PC-3 (cell line): ENCODE data around the gene C1GALT1. TPM values are rescaled to one million over a fixed set of nuclear protein-coding genes. Genes with fewer than 3 reads are reported as not detected.

ENCODE experiments used
- ATAC-seq: fragments of 200-7000 bp; cut with Tn5 transposase; 2 replicates; pipeline ENCODE4 v1.9.1; 2020; ENCODE audit warnings: mild to moderate bottlenecking, moderate library complexity
- BruUV-seq: library from RNA; stranded (reverse); fragments of 400-500 nt; replicated peaks from 2 replicates; lab custom pipeline; 2021; lab: Mats Ljungman, UMichigan
- CTCF ChIA-PET: fragments of 300-600 bp; sonication (Branson Sonifier 250); formaldehyde crosslinking; loops from one replicate; lab custom pipeline; 2022; ENCODE audit warnings: antibody characterized with exemption; lab: Charles Lee
- POLR2A ChIA-PET: fragments of 300-600 bp; sonication (Branson Sonifier 250); formaldehyde crosslinking; loops from one replicate; lab custom pipeline; 2022; ENCODE audit warnings: antibody characterized with exemption; ENCODE audit not compliant: unreplicated experiment; lab: Charles Lee
- DNase-seq: peaks from one replicate; pipeline ENCODE4 v3.0.0-alpha.2; 2015
- H2AFZ ChIP-seq: fragments of 300-600 bp; sonication (generic); 2 replicates; pipeline ENCODE4 v1.6.0; 2016; ENCODE audit warnings: antibody characterized with exemption, low read length
- H3F3A ChIP-seq: fragments of 300-600 bp; sonication (generic); one replicate; pipeline ENCODE4 v1.6.0; 2017; ENCODE audit warnings: antibody characterized with exemption, low read length, control low read depth, mild to moderate bottlenecking; ENCODE audit not compliant: unreplicated experiment
- H3K27ac ChIP-seq: fragments of 300-600 bp; sonication (generic); 2 replicates; pipeline ENCODE4 v1.5.1; 2016; ENCODE audit warnings: mild to moderate bottlenecking, low read length
- H3K27me3 ChIP-seq: fragments of 300-600 bp; sonication (generic); 2 replicates; pipeline ENCODE4 v1.6.1; 2016; ENCODE audit warnings: low read length, mixed read lengths
- H3K36me3 ChIP-seq: fragments of 300-600 bp; sonication (generic); 2 replicates; pipeline ENCODE4 v1.6.1; 2016; ENCODE audit warnings: low read depth, mixed run types, low read length, mixed read lengths
- H3K4me1 ChIP-seq: fragments of 300-600 bp; sonication (generic); 2 replicates; pipeline ENCODE4 v1.5.1; 2016; ENCODE audit warnings: low read length; ENCODE audit not compliant: insufficient read depth
- H3K4me2 ChIP-seq: fragments of 300-600 bp; sonication (generic); 2 replicates; pipeline ENCODE4 v1.6.0; 2016; ENCODE audit warnings: low read length
- H3K4me3 ChIP-seq: fragments of 300-600 bp; sonication (generic); 2 replicates; pipeline ENCODE4 v1.5.1; 2016; ENCODE audit warnings: mild to moderate bottlenecking, low read length, mixed read lengths
- H3K79me2 ChIP-seq: fragments of 300-600 bp; sonication (generic); 2 replicates; pipeline ENCODE4 v1.6.1; 2017; ENCODE audit warnings: low read length, mixed read lengths
- H3K9ac ChIP-seq: fragments of 300-600 bp; sonication (generic); 2 replicates; pipeline ENCODE4 v1.6.0; 2016; ENCODE audit warnings: mild to moderate bottlenecking, low read length
- H3K9me2 ChIP-seq: fragments of 300-600 bp; sonication (generic); replicated peaks from 2 replicates; pipeline ENCODE4 v1.6.1; 2016; ENCODE audit warnings: mixed run types, low read length, mixed read lengths
- H3K9me3 ChIP-seq: fragments of 300-600 bp; sonication (generic); 2 replicates; pipeline ENCODE4 v1.6.1; 2016; ENCODE audit warnings: low read length, mixed read lengths
- H4K20me1 ChIP-seq: fragments of 300-600 bp; sonication (generic); 2 replicates; pipeline ENCODE4 v1.6.1; 2016; ENCODE audit warnings: low read length, mixed read lengths
- CTCF ChIP-seq: fragments of 300-600 bp; sonication (generic); conservative IDR thresholded peaks from 2 replicates; pipeline ENCODE4 v1.5.1; 2017; ENCODE audit warnings: antibody characterized with exemption, low read depth, mild to moderate bottlenecking, low read length
- EZH2 ChIP-seq: fragments of 300-600 bp; sonication (generic); IDR thresholded peaks from one replicate; pipeline ENCODE4 v1.6.1; 2017; ENCODE audit warnings: antibody characterized with exemption, mild to moderate bottlenecking, low read length; ENCODE audit not compliant: unreplicated experiment
- EZH2phosphoT487 ChIP-seq: fragments of 300-600 bp; sonication (generic); IDR thresholded peaks from 2 replicates; pipeline ENCODE4 v1.6.1; 2018; ENCODE audit warnings: mild to moderate bottlenecking, antibody characterized with exemption, low read length, borderline replicate concordance
- intact Hi-C: fragments of 100-400 bp; cut with micrococcal nuclease; formaldehyde crosslinking; loops from 2 replicates; pipeline ENCODE4 v1.9.0; 2023
- total RNA-seq: library from RNA; depleted of rRNA; stranded (reverse); fragments of >200 nt; gene quantifications from 2 replicates; pipeline ENCODE4 v1.2.3, GENCODE V29; 2014

Gene C1GALT1
- total RNA-seq, 1 experiment from 2014 or later, result 32.3 TPM

GRCh38 chr7:7181519-7182155 lies 707 bp upstream of the C1GALT1 start:
- Histone ChIP-seq H3K79me2 (peaks cover 41% of the 10 kb centered on the region), H4K20me1 (peaks cover 3% of the 10 kb centered on the region; the same call in 1 of the 2 replicates), H3K4me2 (peak overlapping the region; percentile 93), H3K9me2 (no peaks in the 10 kb centered on the region), H3F3A (peaks cover 9% of the 10 kb centered on the region), H3K36me3 (no peaks in the 10 kb centered on the region), H3K27ac (peak overlapping the region; percentile 63), H3K4me1 (peaks cover 43% of the 10 kb centered on the region), H3K9me3 (no peaks in the 10 kb centered on the region), H3K4me3 (peak overlapping the region; percentile 87), H2AFZ (peak overlapping the region; percentile 88), H3K27me3 (no peaks in the 10 kb centered on the region), H3K9ac (peak overlapping the region; percentile 65)
- ChIA-PET POLR2A (interaction anchor here (0.6 to 1.0 kb wide), 4 partner anchors 20 to 257 kb away, joined by 3 to 10 read pairs (median 4); no protein-coding TSS in a partner anchor), CTCF (interaction anchor here (1.1 to 1.6 kb wide), 3 partner anchors 78 to 243 kb away, joined by 3 to 23 read pairs (median 4); no protein-coding TSS in a partner anchor)
- TF ChIP-seq CTCF (no peak), EZH2 (no peak), EZH2phosphoT487 (no peak)
- intact Hi-C loops, result loop anchor here (1.0 to 5.0 kb wide), 7 partner anchors 61 to 383 kb away; no protein-coding TSS in a partner anchor
- peak; percentile 20 for DNase-seq
- TSS peak; percentile 95 for BruUV-seq
- ATAC-seq, result peak; percentile 2

DNA sequence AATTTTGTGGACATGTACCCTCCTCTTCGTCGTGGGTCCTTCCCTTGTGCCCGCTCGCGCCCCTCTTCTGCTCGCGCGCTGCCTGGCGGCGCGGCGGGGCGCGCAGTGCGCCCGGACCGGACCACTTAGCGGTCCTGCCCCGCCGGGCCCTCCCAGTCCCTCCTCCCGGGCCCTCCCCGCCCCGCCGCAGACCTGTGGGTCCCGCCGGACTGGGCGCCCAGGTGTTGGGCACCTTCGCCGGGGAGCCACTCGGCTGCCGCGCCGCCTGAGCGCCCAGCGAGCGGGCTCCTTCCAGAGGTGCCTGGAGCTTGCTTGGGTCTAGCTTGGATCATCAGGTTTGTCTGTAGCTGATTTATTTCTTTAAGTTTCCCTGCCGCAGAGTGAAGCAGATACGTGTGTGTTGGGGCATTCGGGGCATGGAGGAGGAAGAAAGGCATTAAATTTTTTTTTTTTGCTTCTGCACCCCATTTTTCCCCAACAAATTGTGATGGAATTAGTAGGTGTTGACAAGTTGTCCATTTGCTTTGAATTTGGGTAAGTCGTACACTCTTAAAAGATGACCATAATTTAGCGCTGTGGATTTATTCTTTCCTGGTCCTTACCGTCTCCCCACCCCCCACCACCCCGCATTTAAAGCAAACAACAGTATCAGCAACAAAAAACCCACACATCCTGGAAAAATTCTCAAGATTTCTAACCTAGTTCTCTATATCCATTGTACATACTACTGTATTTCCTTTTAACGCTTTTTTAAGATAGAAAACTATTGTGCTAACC lies 905 bp downstream of the C1GALT1 start:
- Histone ChIP-seq H3K4me2 (peak overlapping the region; percentile 86), H3K9me2 (no peaks in the 10 kb centered on the region), H2AFZ (peak overlapping the region; percentile 86), H3K79me2 (peaks cover 57% of the 10 kb centered on the region), H3K9me3 (no peaks in the 10 kb centered on the region), H3K9ac (peak overlapping the region; percentile 77), H3K4me3 (peak overlapping the region; percentile 87), H4K20me1 (peaks cover 3% of the 10 kb centered on the region; the same call in 1 of the 2 replicates), H3K36me3 (no peaks in the 10 kb centered on the region), H3K4me1 (peaks cover 27% of the 10 kb centered on the region), H3K27ac (peak overlapping the region; percentile 39), H3K27me3 (no peaks in the 10 kb centered on the region), H3F3A (no peaks in the 10 kb centered on the region)
- ChIA-PET CTCF (interaction anchor here (0.7 to 1.6 kb wide), 2 partner anchors 80 to 233 kb away, joined by 6 to 10 read pairs; no protein-coding TSS in a partner anchor), POLR2A (interaction anchor here (0.5 kb wide), 1 partner anchor 208 kb away, joined by 5 read pairs; no protein-coding TSS in a partner anchor)
- no peak for TF ChIP-seq EZH2
- TF ChIP-seq EZH2phosphoT487, result no peak
- no peak for TF ChIP-seq CTCF
- peak; percentile 47 for ATAC-seq
- BruUV-seq, result no TSS peak
- intact Hi-C loops, result loop anchor here (1.0 to 5.0 kb wide), 5 partner anchors 64 to 358 kb away; no protein-coding TSS in a partner anchor
- DNase-seq, result peak; percentile 34
